A549 (cell line): ENCODE measurements around the gene ABI3.
"Not testable (repeated sequence)": the region's sequence is repeated elsewhere in the genome, so short reads cannot be mapped to it uniquely, and the experiment has no call there.

Source experiments
- CHD4 ChIP-seq: fragments of 200-600 bp; sonication (generic); IDR thresholded peaks from 2 replicates; pipeline ENCODE4 v1.6.1; 2016; ENCODE audit warnings: antibody characterized with exemption, mild to moderate bottlenecking, borderline replicate concordance
- EP300 ChIP-seq, 2 experiments: fragments of >200 bp; sonication (Bioruptor Twin); formaldehyde crosslinking; IDR thresholded peaks; 2 replicates in 1 of 2; 3 replicates in 1 of 2; pipeline ENCODE4 v1.6.1; 2016 to 2017
- MAZ ChIP-seq: fragments of 150-350 bp; IDR thresholded peaks from 2 replicates; pipeline ENCODE4 v1.6.1; 2014; ENCODE audit warnings: antibody characterized with exemption, low read depth, low read length, borderline replicate concordance
- RAD21 ChIP-seq, 2 experiments: fragments of >200 bp in 1 of 2; sonication (Bioruptor Twin) in 1 of 2; formaldehyde crosslinking in 1 of 2; IDR thresholded peaks in 1 of 2; conservative IDR thresholded peaks in 1 of 2; 2 replicates in 1 of 2; 3 replicates in 1 of 2; pipeline ENCODE4 v1.6.1; 2012 to 2018; ENCODE audit warnings: inconsistent platforms in 1 of 2
- TP53 ChIP-seq: fragments of 250-450 bp; sonication (Bioruptor Pico); IDR thresholded peaks from 2 replicates; pipeline ENCODE4 v1.5.0; 2021; ENCODE audit warnings: mild to moderate bottlenecking, moderate library complexity
- TF ChIP-seq, protein P1 (sequence below): fragments of >200 bp; sonication (Bioruptor Twin); formaldehyde crosslinking; IDR thresholded peaks from 2 replicates; pipeline ENCODE4 v1.6.1; 2016

DNA sequence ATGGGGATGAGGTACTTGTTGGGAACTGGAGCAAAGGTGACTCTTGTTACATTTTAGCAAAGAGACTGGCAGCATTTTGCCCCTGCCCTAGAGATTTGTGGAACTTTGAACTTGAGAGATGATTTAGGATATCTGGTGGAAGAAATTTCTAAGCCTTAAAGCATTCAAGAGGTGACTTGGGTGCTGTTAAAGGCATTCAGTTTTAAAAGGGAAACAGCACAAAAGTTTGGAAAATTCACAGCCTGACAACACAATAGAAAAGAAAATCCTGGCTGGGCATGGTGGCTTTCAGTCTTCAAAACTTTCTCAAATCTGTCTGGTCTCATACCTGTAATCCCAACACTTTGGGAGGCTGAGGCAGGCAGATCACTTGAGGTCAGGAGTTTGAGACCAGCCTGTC is 26.0 kb upstream of the ABI3 start:
- TF ChIP-seq, protein P1, sequence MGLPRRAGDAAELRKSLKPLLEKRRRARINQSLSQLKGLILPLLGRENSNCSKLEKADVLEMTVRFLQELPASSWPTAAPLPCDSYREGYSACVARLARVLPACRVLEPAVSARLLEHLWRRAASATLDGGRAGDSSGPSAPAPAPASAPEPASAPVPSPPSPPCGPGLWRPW = not testable (repeated sequence)
- not testable (repeated sequence) for TF ChIP-seq TP53 (CRISPR knock-in tag); MAZ; CHD4; EP300 (IDR thresholded peaks at IDR 0.05); RAD21 (conservative IDR thresholded peaks at IDR 0.05 in 1 of 2, IDR thresholded peaks at IDR 0.05 in 1 of 2)
